NK-92 (cell line): ENCODE data around the gene MRPL19.

Source experiments
- DNase-seq: peaks from one replicate; lab custom pipeline; 2025; ENCODE audit not compliant: unreplicated experiment; lab: John Stamatoyannopoulos, UW

MRPL19 gene

DNA sequence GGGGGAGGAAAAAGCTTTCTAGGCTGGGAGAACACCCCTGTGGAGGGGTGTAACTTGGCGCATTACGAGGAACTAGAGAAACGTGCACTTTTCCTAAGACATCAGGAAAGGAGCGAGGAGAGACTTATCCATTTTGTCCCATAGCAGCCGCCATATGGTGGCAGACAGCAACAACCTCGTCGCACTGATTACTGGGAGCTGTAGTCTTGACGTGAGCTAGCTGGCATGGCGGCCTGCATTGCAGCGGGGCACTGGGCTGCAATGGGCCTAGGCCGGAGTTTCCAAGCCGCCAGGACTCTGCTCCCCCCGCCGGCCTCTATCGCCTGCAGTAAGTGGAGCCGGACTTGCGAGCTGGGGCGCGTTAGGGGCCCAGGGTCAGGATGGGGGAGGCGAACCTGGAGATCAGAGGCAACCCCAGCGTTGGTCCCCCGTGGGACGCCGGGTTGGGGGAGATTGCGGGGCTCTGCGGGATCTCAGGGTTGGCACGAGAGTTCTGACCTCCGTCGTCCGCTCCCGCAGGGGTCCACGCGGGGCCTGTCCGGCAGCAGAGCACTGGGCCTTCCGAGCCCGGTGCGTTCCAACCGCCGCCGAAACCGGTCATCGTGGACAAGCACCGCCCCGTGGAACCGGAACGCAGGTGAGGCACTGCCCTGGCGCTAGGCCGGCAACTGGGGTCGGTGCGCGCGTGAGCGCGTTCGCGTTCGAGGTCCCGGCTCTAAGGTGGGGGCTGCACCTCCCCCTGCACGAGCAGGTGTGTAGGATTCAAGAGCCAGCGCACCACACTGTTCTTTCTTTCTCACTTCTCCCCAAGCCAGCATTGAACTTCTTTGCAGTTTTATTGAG, at the start of gene MRPL19:
TSS of gene MRPL19 (plus strand) at position 201 of the 843 bp plus-strand sequence. CDS start at position 226, 25 bp downstream.
- no peak for DNase-seq

DNA sequence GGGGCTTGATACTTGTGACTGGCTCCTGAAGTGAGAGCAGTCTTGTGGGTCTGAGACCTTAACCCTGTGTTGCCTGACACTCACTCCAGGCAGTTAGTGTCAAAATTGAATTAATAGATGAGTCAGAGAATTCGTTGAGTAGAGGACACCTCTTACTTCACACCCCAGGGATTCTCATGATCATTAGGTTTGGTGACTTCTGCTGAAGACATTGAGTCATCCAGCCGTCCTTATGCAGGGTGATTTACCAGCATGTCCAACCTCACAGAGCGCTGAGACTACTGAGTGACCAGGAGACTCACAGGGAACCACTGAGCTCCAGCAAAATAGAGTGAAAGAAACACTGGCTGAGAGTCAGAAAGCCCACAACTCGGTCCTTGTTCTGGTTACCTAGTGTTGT, 49.8 kb upstream of the MRPL19 start:
- no peak for DNase-seq

DNA sequence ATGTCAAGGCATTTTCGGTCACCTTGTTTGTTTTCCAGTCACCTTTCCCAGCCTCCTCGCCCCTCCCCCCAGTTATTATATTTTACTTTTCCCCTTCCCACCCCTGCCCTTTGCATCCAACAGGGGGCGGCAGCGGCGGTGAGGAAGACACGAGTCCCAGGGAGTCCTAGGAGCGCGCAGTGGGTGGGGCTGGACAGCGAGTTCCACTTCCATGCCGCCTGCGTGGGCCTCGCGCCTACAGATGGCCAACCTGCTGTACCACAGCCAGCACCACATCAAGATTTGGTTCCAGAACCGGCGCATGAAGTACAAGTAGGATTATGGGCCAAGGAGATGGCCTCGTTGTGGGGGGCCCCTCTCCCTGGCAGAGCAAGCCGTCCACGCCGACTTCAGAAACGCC, 48.6 kb upstream of the MRPL19 start:
- no peak for DNase-seq

DNA sequence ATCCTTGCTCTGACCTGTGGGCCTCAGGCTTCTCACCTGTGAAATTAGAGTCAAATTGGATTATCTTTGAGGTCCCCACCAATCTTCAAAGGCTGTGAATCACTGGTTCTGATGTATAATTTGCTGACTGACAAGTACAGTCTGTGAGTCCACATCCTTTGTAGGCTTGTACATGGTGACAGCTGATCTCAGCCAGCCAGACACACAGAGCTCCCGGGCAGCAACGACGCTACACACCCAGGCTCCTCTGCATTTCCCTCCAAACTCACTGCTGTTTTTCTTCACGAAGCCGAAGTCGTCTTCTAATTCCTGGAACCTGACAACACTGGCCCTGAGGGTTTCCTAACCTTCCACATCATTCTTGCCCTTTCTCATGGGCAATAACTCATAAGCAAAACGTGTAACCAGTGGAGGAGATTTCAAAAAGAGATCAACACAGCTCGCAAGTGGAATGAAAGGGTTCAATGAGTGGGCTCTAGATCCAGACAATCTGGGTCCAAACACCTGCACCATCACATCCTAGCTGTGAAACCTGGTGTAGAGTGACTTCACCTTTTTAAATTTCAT, 47.9 kb upstream of the MRPL19 start:
- no peak for DNase-seq

DNA sequence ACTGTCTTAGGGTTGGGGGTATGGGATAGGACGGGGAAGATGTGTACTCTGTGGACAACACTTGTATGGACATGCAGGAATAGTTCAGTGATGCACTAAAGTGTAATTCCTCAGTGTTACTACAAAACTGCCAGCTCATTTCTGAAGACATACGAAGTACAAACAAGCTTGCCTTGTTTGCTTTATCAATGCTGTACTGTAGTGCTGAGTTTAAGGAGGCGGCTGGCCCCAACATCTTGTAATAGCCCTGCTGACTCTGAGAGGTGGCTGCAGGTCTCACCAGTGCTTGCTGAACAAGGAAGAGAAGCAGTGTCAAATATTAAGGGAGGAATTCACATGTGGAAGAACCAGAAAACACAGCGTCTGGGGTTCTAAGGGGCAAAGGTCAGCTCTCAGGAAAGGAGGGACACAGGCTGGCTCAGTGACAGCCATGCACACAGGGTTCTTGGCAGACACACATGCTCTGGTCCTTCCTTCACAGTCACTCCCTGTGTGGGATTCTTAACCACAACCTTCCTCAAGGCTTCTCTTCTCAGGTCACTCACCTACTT, 46.0 kb upstream of the MRPL19 start:
- DNase-seq, result no peak

DNA sequence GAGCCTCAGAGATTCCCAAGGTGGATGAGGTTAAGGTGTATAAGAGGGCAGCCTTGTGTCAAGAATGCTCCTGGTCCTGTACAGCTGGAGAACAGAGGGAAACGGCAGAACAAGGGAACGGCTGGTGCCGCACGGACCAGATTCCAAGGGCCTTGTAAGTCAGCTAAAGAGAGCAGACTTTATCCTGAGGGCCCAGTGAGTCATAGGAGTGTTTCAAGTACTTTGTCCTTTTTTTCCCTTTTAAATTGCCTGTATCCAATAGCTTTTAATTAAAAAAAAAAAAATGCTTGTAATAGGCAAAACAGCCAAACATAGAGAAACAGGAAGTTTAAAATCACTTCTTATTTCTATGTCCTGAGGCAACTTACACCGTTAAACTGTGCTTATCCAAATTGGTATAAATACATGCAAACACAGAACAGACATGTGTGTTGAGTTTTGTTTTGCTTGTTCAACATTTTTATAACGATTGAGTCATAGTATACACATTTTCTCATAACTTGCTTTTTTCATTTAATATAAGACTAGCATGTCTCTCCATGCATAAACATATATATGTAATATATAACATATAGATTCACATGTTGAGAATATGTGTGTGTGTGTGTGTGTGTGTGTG, 43.8 kb upstream of the MRPL19 start:
- DNase-seq, result no peak

DNA sequence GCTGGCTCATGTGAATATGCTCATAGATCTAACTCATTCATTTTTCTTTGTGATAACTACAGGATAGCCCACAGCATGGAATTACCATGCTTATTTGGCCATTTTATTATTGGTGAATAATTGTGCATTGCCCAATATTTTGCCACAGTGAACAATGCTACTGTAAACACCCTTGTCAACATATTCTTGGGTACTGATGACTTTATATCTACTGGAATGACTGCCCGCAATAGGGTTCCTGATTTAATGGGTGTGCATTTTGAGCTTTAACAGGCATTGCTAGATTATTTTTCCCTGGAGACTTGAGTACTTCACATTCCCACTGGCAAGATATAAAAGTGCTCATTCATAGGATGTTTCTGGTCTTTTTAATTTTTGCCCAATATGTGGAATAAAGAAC, 43.1 kb upstream of the MRPL19 start:
- DNase-seq, result no peak

DNA sequence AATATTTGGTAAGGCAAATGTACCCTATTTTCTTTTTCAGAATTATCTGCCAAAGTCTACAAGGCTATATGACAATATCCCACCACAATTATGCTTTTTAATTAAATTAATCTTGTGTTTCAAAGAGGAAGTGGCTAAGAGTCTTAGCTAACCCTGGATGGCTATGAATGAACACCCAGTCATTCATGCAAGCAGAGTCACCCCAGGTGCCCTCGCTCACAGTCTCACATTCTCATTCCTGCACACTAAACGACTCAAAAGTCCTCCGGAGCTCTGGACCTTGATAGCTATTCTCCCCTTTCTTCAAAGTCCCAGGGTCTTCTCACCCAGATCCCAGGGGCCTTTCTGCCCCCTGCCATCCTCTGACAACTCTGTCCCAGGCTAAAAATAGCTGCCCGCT, 42.1 kb upstream of the MRPL19 start:
- no peak for DNase-seq

DNA sequence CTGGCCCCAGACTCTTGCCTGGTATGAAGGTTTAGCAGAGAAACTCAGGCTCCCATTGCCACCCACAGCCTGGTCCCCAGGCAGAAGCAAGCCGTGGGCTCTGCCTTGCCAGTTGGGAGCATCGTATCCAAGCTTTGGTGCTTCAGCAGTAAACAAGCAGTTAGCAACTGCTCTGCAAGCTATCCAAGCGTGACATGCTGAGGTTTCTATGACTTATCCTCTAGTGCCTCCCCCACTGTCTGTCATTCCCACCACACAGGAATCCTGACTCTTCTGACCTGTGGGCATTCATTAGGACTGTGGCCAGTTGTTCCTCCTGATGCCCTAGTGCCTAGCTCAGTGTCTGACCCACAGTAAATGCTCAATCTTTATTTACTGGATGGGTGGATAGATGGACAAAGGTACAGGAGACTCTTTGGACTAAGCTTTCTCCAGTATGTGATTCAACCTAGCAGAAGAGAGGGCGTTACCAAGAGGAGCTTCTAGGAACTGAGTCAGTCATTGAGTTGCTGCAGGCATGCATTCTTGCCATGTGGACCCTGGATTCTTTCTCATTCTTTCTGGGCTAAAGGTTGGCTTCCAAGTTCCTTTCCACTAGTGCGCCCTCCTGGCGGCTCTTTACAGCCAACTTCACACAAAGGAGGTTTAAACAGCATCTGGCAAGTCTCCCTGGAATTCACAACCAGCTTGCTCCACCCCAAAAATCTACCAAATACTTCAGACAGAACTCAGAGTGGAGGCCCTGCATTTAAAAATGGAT, 40.6 kb upstream of the MRPL19 start:
- no peak for DNase-seq

DNA sequence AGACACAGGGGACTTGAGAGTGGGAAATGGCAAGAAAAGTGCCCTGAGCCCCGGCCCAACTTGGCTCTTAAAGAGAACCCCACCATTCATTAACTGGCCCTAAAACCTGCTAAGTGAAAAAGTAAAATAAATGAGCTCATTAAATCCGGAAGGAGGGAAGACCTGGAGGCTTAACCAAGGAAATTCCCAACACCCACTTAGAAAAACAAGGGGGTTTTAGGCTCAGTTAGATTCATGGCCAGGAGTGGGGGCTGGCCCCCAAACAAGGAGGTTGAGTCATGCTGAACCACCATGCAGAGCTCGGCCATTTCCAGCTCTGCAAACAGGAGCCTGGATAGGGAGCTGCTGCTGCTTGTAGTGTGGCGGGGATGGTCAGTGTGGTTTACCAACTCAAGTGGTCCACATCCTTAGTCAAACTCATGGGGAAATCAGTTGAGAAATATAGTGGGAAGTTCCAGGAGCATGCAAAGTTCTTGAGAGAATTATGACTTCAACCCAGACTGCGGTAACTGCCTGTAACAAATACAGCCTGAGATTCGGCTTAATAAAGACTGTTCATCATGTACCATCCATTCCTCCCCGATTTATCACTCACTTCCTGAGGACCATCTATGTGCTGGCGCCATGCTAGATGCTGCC, 39.7 kb upstream of the MRPL19 start:
- no peak for DNase-seq

DNA sequence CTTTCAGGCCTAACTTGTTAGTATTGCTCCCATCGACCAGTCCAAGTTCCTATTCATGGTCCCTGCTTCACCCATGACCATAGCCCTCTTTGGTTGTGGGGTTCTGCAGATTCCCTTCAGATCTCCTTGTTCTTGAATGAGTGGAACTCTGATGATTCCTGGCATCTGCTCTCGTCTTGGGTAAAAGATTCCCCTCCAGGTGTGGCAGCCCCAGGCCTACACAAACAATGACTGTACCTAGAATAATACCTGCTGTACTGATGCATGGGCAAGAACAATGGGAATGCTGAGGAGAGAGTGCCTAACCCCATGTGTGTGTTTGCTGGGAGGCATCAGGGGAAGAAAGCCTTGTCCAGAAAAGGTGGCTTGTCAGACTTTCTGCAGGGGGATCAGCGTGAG, 39.2 kb upstream of the MRPL19 start:
- DNase-seq, result no peak

DNA sequence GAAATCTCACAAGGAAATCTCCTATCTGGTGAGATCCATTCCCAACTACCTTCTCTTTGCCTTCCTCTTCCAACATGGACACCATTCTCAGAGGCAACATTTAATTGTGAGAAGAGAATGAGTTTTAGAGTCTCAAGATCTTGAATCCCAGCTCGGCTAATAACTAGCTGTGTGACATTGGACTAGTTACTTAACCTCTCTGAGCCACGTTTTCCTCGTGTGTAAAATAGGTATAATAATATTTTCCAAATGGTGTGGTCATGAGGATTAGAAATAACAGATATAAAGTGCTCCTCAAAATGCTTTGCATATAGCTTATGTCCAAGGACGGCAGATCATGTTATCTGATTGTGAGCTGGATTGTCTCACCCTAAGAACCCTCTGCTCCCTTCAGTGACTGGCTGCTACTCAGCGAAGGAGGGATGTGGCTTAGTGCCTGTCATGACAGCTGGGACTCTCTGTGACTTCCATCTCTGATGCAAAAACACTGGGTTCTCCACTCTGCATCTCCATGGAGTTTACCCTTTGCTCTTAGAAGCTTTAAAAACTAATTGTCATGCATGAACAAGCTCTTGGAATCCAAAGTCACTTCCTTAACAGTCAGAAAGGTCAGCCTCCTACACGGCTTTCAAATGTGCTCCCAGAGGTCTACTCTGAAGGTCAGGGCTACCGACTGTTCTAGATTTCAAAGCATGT, 38.4 kb upstream of the MRPL19 start:
- no peak for DNase-seq

DNA sequence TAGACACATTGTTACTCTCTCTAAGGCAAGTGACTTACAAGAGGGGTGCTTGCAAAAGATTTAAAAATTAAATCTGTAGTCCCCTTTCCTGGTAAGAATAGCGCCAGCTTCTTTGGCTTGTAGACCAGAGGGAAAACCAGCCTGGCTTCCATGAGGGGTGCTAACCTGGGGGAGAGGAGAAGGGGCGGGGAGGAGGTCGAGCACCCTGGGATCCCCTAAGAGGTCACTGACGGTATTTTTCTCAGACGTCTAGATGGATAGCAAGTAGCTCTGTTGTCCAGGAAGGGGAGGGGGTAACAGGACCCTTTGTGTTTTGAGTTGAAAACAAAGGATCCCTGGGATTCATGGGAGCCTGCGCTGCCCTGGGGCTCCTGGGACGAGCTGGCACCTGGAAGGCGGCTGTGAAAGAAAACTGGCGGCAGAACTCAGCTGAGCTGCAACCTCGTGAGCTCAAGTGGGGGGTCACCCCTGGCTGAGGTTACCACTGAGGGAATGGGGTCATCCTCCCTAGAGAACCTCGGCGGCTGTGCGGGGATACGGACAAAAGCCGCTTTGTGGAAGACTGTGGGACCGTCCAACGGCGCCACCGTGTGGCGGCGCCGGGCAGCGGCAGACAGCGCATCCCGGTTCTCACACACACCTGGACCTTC, 37.8 kb upstream of the MRPL19 start:
- no peak for DNase-seq

DNA sequence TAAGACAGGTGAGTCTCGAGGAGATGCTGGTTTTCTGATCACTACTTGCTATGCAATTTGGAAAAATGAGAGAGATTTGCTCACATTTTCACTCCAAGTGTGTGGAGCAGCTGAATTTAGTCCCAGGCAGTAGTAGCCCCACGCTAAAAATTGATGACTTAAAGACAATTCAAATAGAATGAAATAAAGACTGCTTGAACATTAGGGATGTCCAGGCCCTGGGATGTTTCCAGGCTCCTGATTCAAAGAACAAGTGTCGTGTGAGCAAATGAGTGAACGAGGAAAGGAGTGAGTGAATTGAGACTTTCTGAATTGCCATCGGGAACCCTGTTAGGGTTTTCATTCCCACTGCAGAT, 37.3 kb upstream of the MRPL19 start:
- no peak for DNase-seq

DNA sequence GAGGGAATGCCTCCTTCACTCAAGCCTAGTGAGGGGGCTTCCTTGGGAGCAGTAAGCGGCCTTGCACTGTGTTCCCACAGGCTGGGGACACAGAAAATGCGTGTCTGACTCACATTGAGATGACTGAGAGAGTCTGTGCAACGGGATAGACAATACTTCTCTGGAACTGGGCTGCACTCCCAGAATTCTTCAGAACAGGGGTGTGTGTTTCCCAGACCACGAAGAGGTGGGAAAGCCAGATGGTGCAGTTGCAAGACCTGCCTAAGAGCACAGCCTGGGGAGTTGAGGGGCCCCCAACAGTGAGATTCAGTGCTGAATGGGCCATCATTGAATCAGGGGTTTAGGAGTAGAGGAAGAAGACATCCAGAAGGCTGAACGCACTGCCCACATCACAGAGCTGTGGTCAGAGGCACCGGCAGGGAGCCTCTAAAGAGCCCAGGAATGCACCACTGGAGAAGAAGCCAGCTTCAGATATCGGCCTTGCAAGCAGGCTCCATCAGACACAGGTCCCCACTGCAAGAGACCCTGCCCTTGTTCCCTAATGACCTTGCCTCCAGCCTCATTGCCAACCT, 36.6 kb upstream of the MRPL19 start:
- DNase-seq, result no peak

DNA sequence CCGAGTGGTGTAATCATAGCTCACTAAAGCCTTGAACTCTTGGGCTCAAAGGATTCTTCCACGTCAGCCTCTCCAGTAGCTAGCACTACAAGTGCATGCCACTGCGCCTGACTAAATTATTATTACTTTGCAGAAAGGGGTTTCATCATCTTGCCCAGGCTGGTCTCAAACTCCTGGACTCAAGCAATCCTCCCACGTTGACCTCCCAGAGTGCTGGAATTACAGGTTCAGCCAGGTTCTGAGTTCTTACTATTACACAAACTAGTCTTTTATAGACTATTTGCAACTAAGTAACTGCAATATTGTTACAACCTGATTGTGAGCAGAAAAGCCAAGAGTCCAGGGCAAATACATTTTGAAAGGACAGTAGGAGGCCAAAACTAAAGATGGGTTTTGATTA, 35.9 kb upstream of the MRPL19 start:
- no peak for DNase-seq

DNA sequence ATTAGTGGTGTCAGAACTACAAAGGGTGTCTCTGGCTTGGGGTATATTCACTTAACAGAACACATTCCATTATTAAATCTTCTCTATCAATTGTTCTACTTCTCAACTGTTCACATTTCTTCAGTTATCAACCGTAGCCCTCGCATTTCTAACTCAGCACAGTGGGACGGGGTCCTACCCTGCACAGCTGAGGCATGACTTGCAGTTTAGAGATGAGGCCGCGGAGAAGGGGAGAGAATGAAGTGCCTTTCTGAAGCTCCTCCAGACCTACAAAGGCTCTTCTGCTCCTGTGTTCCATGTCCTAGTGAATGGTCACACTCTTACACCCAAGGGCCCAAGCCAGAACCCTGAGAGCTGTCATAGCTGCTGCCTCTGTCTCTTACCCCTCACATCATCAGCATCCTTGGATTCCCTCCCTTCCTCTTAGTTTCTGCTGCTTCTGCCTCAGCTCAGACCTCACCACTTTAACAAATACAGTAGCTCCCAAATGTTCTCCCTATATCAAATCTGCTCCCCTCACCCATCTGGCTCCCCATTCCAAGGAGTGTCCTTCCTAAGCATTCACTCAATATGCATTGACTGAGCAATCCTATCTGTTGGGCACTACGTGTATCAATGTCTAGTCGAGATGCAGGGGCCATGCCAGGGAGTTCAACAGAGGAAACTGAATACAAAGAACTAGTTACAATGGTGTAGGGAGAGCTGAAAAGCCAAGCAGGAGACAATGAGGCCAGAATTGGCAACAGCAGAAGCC, 34.3 kb upstream of the MRPL19 start:
- no peak for DNase-seq

DNA sequence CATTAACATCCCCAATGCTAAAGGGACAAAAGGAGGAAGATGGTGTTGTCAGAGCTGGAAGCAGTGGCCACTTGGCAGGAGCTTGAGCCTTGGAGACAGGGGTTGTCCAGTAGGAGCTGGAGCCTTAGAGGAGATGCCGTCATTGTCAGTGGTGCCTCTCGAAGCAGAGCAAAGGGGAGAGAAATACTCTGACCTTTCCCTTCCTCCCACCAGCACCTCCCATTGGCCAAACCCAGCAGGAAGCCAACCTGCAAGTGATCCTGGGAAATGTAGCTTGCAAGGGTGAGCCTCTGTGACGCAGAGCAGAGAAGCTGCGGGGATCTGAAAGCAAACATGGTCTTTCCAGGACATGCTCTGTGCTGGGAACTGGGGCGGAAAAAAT, 33.7 kb upstream of the MRPL19 start:
- DNase-seq, result no peak

DNA sequence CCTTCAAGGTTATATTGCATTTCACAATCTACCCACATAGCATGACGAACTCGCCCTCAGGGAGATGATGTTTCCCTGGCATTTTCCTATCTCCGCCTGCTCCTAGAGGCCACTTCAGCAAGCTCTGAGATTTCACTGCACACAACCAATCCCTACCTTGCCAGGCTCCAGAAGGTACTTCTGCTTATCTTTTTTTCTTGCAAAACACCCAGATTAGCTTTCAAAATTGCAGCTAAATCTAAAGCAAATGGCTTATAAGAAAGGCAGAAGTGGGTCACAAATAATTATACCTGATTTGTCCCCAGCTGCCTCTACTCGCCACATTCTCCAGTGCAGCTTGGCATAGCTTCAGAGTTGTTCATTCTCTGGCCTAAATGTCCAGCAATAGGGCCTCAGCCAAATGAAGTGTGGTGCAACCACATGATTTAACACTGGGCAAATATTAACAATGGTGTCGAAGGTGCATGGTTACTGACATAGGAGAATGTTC, 32.4 kb upstream of the MRPL19 start:
- DNase-seq, result no peak
